ENCODE results near the gene SHKBP1. TPM values are rescaled to one million over a fixed set of nuclear protein-coding genes. Genes with fewer than 3 reads are reported as not detected.
A peak's percentile ranks its signal among the peaks of the same experiment; 100 is the strongest.

SHKBP1 gene
- total and polyA plus RNA-seq, 2 of the 4 experiments (the other 2 are of a cell fraction), result 15.6 to 94.0 TPM

GRCh38 chr19:40600570-40601133 lies 24.0 kb downstream of the SHKBP1 start:
- dilution Hi-C loops (cut with HindIII; ENCODE audit: low sequenced_read_pairs, unreplicated experiment) (no loop called here), in situ Hi-C loops (cut with MboI; ENCODE audit: low sequenced_read_pairs) (loop anchor here (10.0 kb wide), 1 partner anchor 296 kb away; no protein-coding TSS in a partner anchor), intact Hi-C loops (cut with micrococcal nuclease) (no loop called here)
- ChIA-PET CTCF (interaction anchor here (0.9 to 1.0 kb wide), 2 partner anchors 34 to 60 kb away, joined by 3 to 5 read pairs; no protein-coding TSS in a partner anchor), POLR2A (ENCODE audit: unreplicated experiment) (no interaction called here)
- ATAC-seq (ENCODE audit: low read depth), result no peak
- H4K20me1 ChIP-seq (ENCODE audit: insufficient read depth, low read length), result peaks cover 9% of the 10 kb centered on the region; the same call in 1 of the 2 replicates
- peaks cover 12% of the 10 kb centered on the region for H3K9me1 ChIP-seq (ENCODE audit: insufficient read depth, low read length)
- H3K23ac ChIP-seq (ENCODE audit: low read depth, low read length), result no peak overlapping the region
- H2AK9ac ChIP-seq (replicated peaks; ENCODE audit: low read depth, low read length, poor library complexity), result no peak overlapping the region
- H4K5ac ChIP-seq (ENCODE audit: low read depth, low read length), result no peak overlapping the region; the same call in 1 of the 2 replicates
- peaks cover 0 to 24% of the 10 kb centered on the region in 2 experiments; a peak in 3 of 4 replicates for H3K79me1 ChIP-seq (ENCODE audit: low read depth in 1 of 2, low read length in 2 of 2)
- no peak overlapping the region for H3K14ac ChIP-seq (replicated peaks; ENCODE audit: low read depth, low read length)
- no peak overlapping the region for H3K4ac ChIP-seq (ENCODE audit: low read depth, low read length)
- BruUV-seq (replicated peaks), result no TSS peak
- H3K4me2 ChIP-seq (ENCODE audit: low read depth, low read length), result no peak overlapping the region; the same call in 1 of the 2 replicates
- H3K27me3 ChIP-seq (ENCODE audit: control insufficient read depth, insufficient read depth, low read length), result no peaks in the 10 kb centered on the region
- no peak overlapping the region for H2BK20ac ChIP-seq (ENCODE audit: low read depth, low read length)
- H3K4me3 ChIP-seq (ENCODE audit: insufficient read depth, low read depth, low read length), result no peak overlapping the region
- no peak overlapping the region for H3K27ac ChIP-seq (ENCODE audit: insufficient read depth, low read length)
- DNase-seq, result no peak
- no peak overlapping the region for H3K18ac ChIP-seq (ENCODE audit: low read depth, low read length)
- H3K9me3 ChIP-seq (ENCODE audit: control insufficient read depth, insufficient read depth, low read length), result no peaks in the 10 kb centered on the region
- no peak overlapping the region for H2BK15ac ChIP-seq (ENCODE audit: low read depth, low read length)
- H4K8ac ChIP-seq (ENCODE audit: low read depth in 2 of 2, low read length in 2 of 2), result no peak overlapping the region
- H3K9ac ChIP-seq (ENCODE audit: low read depth, low read length), result no peak overlapping the region
- H4K91ac ChIP-seq (ENCODE audit: insufficient read depth, low read depth, low read length), result no peak overlapping the region
- peak overlapping the region; percentile 66 for H2AFZ ChIP-seq (replicated peaks; ENCODE audit: low read length, poor library complexity)
- WGBS, 2 experiments (ENCODE audit: extremely low coverage in 2 of 2, insufficient read length in 1 of 2), result 57% methylated on average over 5 of the region's 13 CpGs; no CpG with 5 or more reads in 1 of the 2 experiments
- H2BK120ac ChIP-seq (ENCODE audit: low read depth, low read length), result no peak overlapping the region
- H2AK5ac ChIP-seq (ENCODE audit: low read depth, low read length), result peak overlapping the region; percentile 2; the same call in 1 of the 2 replicates
- no peak overlapping the region for H3K56ac ChIP-seq (ENCODE audit: extremely low read depth, insufficient read depth, low read length)
- H3K4me1 ChIP-seq (ENCODE audit: control insufficient read depth, insufficient read depth, low read length), result peaks cover 20% of the 10 kb centered on the region
- TF ChIP-seq MXI1 (IDR thresholded peaks at IDR 0.05; ENCODE audit: borderline replicate concordance, low read depth, low read length) (no peak), BHLHE40 (IDR thresholded peaks at IDR 0.05; ENCODE audit: low read depth, low read length) (no peak), MAZ (IDR thresholded peaks at IDR 0.05; ENCODE audit: borderline replicate concordance, low read depth, low read length) (no peak), NFE2L2 (IDR thresholded peaks at IDR 0.05; ENCODE audit: low read depth, low read length) (no peak), RCOR1 (IDR thresholded peaks at IDR 0.05; ENCODE audit: insufficient replicate concordance, low read length) (no peak), SMC3 (IDR thresholded peaks at IDR 0.05; ENCODE audit: low read depth, low read length) (no peak)
- TF ChIP-seq, protein P1, sequence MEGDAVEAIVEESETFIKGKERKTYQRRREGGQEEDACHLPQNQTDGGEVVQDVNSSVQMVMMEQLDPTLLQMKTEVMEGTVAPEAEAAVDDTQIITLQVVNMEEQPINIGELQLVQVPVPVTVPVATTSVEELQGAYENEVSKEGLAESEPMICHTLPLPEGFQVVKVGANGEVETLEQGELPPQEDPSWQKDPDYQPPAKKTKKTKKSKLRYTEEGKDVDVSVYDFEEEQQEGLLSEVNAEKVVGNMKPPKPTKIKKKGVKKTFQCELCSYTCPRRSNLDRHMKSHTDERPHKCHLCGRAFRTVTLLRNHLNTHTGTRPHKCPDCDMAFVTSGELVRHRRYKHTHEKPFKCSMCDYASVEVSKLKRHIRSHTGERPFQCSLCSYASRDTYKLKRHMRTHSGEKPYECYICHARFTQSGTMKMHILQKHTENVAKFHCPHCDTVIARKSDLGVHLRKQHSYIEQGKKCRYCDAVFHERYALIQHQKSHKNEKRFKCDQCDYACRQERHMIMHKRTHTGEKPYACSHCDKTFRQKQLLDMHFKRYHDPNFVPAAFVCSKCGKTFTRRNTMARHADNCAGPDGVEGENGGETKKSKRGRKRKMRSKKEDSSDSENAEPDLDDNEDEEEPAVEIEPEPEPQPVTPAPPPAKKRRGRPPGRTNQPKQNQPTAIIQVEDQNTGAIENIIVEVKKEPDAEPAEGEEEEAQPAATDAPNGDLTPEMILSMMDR (conservative IDR thresholded peaks at IDR 0.05; ENCODE audit: low read depth, low read length), result no peak
- TF ChIP-seq, protein P2, sequence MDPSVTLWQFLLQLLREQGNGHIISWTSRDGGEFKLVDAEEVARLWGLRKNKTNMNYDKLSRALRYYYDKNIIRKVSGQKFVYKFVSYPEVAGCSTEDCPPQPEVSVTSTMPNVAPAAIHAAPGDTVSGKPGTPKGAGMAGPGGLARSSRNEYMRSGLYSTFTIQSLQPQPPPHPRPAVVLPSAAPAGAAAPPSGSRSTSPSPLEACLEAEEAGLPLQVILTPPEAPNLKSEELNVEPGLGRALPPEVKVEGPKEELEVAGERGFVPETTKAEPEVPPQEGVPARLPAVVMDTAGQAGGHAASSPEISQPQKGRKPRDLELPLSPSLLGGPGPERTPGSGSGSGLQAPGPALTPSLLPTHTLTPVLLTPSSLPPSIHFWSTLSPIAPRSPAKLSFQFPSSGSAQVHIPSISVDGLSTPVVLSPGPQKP (IDR thresholded peaks at IDR 0.05; ENCODE audit: borderline replicate concordance, low read depth, low read length), result no peak
- H3K36me3 ChIP-seq (ENCODE audit: control insufficient read depth, insufficient read depth, low read length), result no peaks in the 10 kb centered on the region; the same call in 1 of the 2 replicates
- no peak overlapping the region for H2BK5ac ChIP-seq (ENCODE audit: low read depth, low read length, poor library complexity, severe bottlenecking)

Measured in IMR-90 (cell line).